HUDEP-2 (cell line): ENCODE data around the gene OR1E2.

Experiments
- DNase-seq, 76 experiments: peaks; one replicate each; lab custom pipeline; 2025; ENCODE audit not compliant: unreplicated experiment in 76 of 76; lab: John Stamatoyannopoulos, UW

OR1E2 gene

GRCh38 chr17:3400055-3400454, 33.6 kb downstream of the OR1E2 start:
- DNase-seq: no peak

DNA sequence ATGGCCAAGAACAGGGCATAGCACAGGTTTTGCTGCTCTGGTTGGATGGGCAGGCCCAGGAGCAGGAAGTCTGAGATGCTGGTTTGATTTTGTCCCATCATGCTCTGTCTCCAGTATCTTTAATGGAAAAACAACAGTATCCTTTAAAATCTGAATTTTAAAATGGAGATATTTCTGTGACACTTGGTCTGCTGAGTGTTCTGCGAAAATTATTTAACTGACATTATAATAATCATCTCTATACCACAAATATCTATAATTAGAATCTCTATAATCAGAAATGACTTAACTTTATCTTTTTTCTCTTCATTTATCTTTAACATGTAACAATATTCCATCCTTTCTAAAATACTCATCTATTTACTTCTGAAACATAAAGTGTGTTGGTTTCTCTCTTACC, 35.3 kb downstream of the OR1E2 start, which contains the start of gene OR1E1:
OR1E1 (minus strand) TSS at position 101 of the 400 bp plus-strand sequence; CDS start at position 101, 0 bp downstream.
- DNase-seq: no peak

DNA sequence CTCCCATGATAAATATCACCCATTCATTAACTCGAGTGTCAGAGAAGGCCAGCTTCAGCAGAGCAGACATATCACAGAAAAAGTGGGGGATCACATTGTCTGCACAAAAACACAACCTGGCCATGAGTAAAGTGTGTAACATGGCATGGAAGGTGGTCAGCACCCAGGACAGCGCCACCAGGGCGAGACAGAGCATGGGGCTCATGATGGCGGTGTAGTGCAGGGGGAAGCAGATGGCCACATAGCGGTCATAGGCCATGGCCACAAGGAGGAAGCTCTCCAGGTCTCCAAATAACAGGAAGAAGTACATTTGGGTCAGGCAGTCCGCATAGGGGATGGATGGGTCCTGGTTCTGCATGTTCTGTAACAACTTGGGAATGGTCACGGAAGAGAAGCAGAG, 35.8 kb downstream of the OR1E2 start:
- DNase-seq: peak in 9 of 76 experiments; percentile 3 to 19 (median 8)

GRCh38 chr17:3389791-3390190, 43.9 kb downstream of the OR1E2 start:
- DNase-seq: no peak

DNA sequence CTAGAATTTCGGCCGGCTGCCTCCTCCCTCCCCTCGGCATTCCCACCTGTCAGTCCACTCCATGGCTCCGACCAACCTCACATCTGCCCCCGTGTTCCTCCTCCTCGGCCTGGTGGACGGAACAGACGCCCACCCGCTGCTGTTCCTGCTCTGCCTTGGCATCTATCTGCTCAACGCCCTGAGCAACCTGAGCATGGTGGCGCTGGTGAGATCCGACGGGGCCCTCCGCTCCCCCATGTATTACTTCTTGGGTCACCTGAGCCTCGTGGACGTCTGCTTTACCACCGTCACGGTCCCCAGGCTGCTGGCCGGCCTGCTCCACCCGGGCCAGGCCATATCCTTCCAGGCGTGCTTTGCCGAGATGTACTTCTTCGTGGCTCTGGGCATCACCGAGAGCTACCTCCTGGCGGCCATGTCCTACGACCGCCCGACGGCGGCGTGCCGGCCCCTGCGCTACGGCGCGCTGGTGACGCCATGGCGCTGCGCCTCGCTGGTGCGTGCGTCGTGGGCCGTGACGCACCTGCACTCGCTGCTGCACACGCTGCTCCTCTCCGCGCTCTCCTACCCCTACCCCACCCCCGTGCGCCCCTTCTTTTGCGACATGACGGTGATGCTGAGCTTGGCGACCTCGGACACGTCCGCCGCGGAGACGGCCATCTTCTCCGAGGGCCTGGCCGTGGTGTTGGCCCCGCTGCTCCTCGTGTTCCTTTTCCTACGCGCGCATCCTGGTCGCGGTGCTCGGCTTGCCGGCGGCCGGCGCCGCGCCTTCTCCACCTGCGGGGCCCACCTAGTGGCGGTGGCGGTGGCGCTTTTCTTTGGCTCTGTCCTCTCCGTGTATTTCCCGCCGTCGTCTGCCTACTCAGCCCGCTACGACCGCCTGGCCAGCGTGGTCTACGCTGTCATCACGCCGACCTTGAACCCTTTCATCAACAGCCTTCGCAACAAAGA, 47.5 kb downstream of the OR1E2 start, which contains the start of gene OR3A2:
OR3A2 (minus strand) TSS at position 440 of the 948 bp plus-strand sequence.
- DNase-seq: no peak
